HG03432 (cell line): ENCODE data around the gene TKFC.
"Not testable (repeated sequence)": the region's sequence is repeated elsewhere in the genome, so short reads cannot be mapped to it uniquely, and the experiment has no call there.

Experiments used
- ATAC-seq: cut with Tn5 transposase; IDR thresholded peaks from one replicate; pipeline ENCODE4 v1.9.1; 2021; ENCODE audit warnings: mild to moderate bottlenecking, moderate library complexity; ENCODE audit not compliant: unreplicated experiment

TKFC gene

DNA sequence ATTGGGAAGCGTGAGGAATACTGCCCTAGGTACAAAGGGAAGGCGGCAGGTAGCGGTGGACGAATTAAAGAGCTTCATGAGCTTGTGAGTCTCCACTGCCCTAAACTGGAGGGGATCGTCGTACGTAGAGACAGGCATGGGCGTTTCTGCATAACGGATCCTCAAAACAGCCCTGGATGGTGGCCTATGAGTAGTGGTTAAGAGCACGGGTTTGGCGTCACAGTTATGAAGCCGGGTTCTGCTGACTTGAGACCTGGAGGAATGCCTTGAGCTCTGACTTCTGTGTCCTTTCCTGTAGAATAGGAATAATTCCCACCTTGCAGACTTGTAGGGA lies 29.5 kb downstream of the TKFC start:
- ATAC-seq: no peak

GRCh38 chr11:61364012-61364675 lies 31.1 kb downstream of the TKFC start:
- no peak for ATAC-seq

- ATAC-seq: no peak
Observed at GRCh38 chr11:61367406-61367805, 34.4 kb downstream of the TKFC start.

- no peak for ATAC-seq
Observed at GRCh38 chr11:61368646-61369045, 35.6 kb downstream of the TKFC start.

- ATAC-seq: peak; percentile 76
Observed at GRCh38 chr11:61369372-61370348, 36.6 kb downstream of the TKFC start.

GRCh38 chr11:61370349-61371005 lies 37.4 kb downstream of the TKFC start:
- no peak for ATAC-seq

GRCh38 chr11:61372659-61373420 lies 39.8 kb downstream of the TKFC start:
- ATAC-seq: no peak

DNA sequence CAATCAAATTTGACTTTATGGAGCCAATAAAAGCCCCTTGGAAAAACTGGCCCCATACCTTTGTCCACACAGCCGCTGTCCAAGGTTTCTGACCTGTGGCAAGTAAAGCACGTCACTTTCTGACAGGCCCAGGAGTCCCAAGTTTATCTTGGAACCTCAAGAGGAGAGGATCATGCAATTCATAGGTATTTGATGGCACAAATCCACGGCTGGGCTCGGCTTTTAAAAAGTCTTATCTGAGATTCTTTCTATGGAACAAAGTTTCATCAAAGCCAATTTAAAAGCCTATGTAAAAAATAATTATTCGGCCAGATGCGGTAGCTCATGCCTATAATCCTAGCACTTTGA lies 42.7 kb downstream of the TKFC start:
- no peak for ATAC-seq

DNA sequence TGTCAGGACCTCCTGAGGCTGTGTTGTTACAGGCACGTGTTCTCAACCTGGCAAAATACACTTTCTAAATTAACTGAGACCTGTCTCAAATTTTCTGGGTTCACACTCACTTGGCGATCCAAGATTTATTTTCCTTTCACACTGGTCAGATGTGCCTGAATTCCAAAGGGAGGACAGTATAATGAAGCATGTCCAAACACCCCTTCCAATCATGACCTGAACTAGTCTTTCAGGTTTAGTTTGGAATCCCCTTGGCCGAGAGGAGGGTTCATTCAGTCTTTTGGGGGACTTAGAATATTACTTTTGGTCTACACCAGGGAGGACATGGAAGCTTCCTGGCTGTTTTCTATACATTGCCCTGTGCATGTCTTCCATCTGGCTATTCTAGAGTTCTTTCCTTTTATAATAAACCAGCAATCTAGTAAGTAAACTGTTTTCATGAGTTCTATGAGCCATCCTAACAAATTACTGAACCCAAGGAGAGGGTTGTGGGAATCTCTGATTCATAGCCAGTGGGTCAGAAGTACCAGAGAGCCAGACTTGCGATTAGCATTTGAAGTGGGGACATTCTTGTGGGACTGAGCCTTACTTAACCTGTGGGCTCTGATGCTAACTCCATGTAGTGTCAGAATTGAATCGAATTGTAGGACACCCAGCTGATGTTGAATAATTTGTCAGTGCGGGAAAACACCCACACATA lies 44.6 kb downstream of the TKFC start:
- no peak for ATAC-seq

- no peak for ATAC-seq
Observed at GRCh38 chr11:61378713-61379313, 45.8 kb downstream of the TKFC start.

- no peak for ATAC-seq
Observed at GRCh38 chr11:61380884-61381283, 47.9 kb downstream of the TKFC start.

GRCh38 chr11:61383859-61384258 lies 50.8 kb downstream of the TKFC start:
- not testable (repeated sequence) for ATAC-seq

DNA sequence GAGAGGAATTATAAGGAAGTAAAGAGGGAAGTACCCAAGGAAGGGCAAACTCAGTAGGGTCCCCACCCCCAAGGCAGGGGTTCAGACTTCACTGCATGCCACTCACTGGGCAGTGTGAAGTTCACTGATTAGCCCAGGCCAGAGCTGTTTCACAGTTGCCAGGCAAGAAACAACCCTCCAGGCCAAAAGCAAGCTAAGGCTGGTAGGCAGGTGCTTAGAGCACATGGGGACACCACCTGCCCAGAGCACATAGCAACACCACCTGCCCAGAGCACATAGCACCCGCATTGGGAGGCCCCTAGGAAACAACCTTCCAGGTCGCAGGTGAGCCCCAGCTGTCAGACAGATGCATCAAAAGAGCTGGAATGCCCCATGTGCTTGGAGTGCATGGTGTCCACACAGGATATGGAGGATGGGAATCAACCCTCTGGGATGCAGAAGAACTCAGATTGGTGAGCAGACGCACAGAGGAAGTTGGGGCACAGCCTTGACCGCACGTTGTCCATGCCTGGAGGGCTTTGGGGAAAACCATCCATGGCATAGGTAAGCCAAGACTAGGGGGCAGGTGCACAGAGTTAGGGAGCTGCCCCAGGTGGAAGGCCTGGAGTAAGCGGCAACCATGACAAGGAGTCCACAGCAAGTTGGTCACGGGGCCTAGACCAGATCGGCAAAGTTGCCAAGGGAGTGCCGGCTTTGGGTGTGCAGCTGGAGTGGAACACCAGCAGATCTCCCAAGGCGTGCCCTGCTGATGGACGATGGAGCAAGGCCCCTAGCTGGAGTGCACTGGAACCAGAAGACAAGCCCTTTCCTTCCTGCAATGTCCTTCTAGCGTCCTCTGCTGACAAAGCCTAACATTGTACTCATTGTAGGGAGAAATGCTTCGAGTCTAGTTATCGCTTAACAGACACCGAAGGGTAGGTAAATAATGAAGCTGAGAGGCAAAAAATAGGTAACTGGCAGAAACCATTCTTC lies 51.5 kb downstream of the TKFC start:
- ATAC-seq: no peak

DNA sequence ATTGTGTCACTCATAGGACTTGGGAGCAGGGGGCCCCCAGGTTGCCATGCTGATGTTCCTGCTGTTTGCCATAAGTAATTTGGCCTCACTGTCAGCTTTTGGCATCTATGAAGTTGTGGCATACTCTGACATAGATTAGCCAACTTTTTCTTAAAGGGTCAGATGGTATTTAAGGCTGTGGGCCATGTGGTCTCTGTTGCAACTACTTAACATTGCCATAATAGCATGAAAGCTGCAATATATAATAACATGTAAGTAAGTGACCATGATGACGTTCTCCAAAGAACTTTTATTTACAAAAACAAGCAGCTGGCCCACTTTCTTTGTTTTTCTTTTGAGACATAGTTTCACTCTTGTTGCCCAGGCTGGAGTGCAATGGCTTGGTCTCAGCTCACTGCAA lies 57.1 kb downstream of the TKFC start:
- ATAC-seq: no peak

- no peak for ATAC-seq
Observed at GRCh38 chr11:61392981-61393595, 60.1 kb downstream of the TKFC start.
